ENCODE measurements around the gene ZBTB24. TPM values are rescaled to one million over a fixed set of nuclear protein-coding genes. Genes with fewer than 3 reads are reported as not detected.
"Not testable (repeated sequence)": the region's sequence is repeated elsewhere in the genome, so short reads cannot be mapped to it uniquely, and the experiment has no call there.

ZBTB24 gene
- total RNA-seq, 1 experiment from 2014 or later: 11.5 TPM

- H3K4me1 Mint-ChIP-seq (ENCODE audit: low read depth, unreplicated experiment): peaks cover 9% of the 10 kb centered on the region
- no TSS peak for BruUV-seq (replicated peaks)
- CTCF ChIA-PET: no interaction called here
- no peak overlapping the region for H3K27ac Mint-ChIP-seq (ENCODE audit: unreplicated experiment)
- H3K36me3 Mint-ChIP-seq (ENCODE audit: insufficient read depth, unreplicated experiment): peaks cover 28% of the 10 kb centered on the region
- DNase-seq: no peak
- no peaks in the 10 kb centered on the region for H3K9me3 Mint-ChIP-seq (ENCODE audit: low read depth, unreplicated experiment)
- H3K27me3 Mint-ChIP-seq (ENCODE audit: unreplicated experiment): no peaks in the 10 kb centered on the region
- no peak overlapping the region for H3K4me3 Mint-ChIP-seq (ENCODE audit: low read depth, unreplicated experiment)
- no peak for TF ChIP-seq CTCF (IDR thresholded peaks at IDR 0.05; ENCODE audit: unreplicated experiment)
- intact Hi-C loops (cut with micrococcal nuclease; ENCODE audit: unreplicated experiment): no loop called here
These were observed 21.1 kb downstream of the ZBTB24 start for GRCh38 chr6:109461733-109462526.

GRCh38 chr6:109461205-109461604, 21.8 kb downstream of the ZBTB24 start:
- H3K27me3 Mint-ChIP-seq (ENCODE audit: unreplicated experiment); DNase-seq; H3K4me3 Mint-ChIP-seq (ENCODE audit: low read depth, unreplicated experiment); H3K9me3 Mint-ChIP-seq (ENCODE audit: low read depth, unreplicated experiment); BruUV-seq (replicated peaks); CTCF ChIA-PET; H3K27ac Mint-ChIP-seq (ENCODE audit: unreplicated experiment); intact Hi-C loops (cut with micrococcal nuclease; ENCODE audit: unreplicated experiment): not testable (repeated sequence)
- Mint-ChIP-seq H3K36me3 (ENCODE audit: insufficient read depth, unreplicated experiment) (peaks cover 28% of the 10 kb centered on the region), H3K4me1 (ENCODE audit: low read depth, unreplicated experiment) (peaks cover 15% of the 10 kb centered on the region)

GRCh38 chr6:109460161-109460829, 22.7 kb downstream of the ZBTB24 start:
- Mint-ChIP-seq H3K27ac (ENCODE audit: unreplicated experiment) (no peak overlapping the region), H3K9me3 (ENCODE audit: low read depth, unreplicated experiment) (no peaks in the 10 kb centered on the region), H3K4me3 (ENCODE audit: low read depth, unreplicated experiment) (no peak overlapping the region), H3K4me1 (ENCODE audit: low read depth, unreplicated experiment) (peaks cover 15% of the 10 kb centered on the region), H3K36me3 (ENCODE audit: insufficient read depth, unreplicated experiment) (peaks cover 30% of the 10 kb centered on the region), H3K27me3 (ENCODE audit: unreplicated experiment) (no peaks in the 10 kb centered on the region)
- intact Hi-C loops (cut with micrococcal nuclease; ENCODE audit: unreplicated experiment): no loop called here
- no peak for DNase-seq
- CTCF ChIA-PET: interaction anchor here (0.6 to 0.7 kb wide), 2 partner anchors 78 to 90 kb away, joined by 3 read pairs; no protein-coding TSS in a partner anchor
- no TSS peak for BruUV-seq (replicated peaks)
- no peak for TF ChIP-seq CTCF (IDR thresholded peaks at IDR 0.05; ENCODE audit: unreplicated experiment)

- no peaks in the 10 kb centered on the region for H3K27me3 Mint-ChIP-seq (ENCODE audit: unreplicated experiment)
These were observed 24.1 kb downstream of the ZBTB24 start for GRCh38 chr6:109458774-109459531.

More at GRCh38 chr6:109458774-109459531, 24.1 kb downstream of the ZBTB24 start:
- H3K4me3 Mint-ChIP-seq (ENCODE audit: low read depth, unreplicated experiment): no peak overlapping the region
- H3K36me3 Mint-ChIP-seq (ENCODE audit: insufficient read depth, unreplicated experiment): peaks cover 33% of the 10 kb centered on the region
- no peaks in the 10 kb centered on the region for H3K9me3 Mint-ChIP-seq (ENCODE audit: low read depth, unreplicated experiment)
- H3K27ac Mint-ChIP-seq (ENCODE audit: unreplicated experiment): no peak overlapping the region
- H3K4me1 Mint-ChIP-seq (ENCODE audit: low read depth, unreplicated experiment): peaks cover 15% of the 10 kb centered on the region
- intact Hi-C loops (cut with micrococcal nuclease; ENCODE audit: unreplicated experiment): no loop called here
- no peak for DNase-seq
- CTCF ChIA-PET: interaction anchor here (0.6 kb wide), 2 partner anchors 21 to 585 kb away, joined by 3 to 4 read pairs; no protein-coding TSS in a partner anchor
- BruUV-seq (replicated peaks): no TSS peak
- TF ChIP-seq CTCF (IDR thresholded peaks at IDR 0.05; ENCODE audit: unreplicated experiment): no peak

All from Calu3 (cell line).